ENCODE results near the gene ATF6. TPM values are rescaled to one million over a fixed set of nuclear protein-coding genes. Genes with fewer than 3 reads are reported as not detected.
A peak's percentile ranks its signal among the peaks of the same experiment; 100 is the strongest.

The ATF6 gene
- total RNA-seq, 6 experiments from 2014 or later = 16.5 to 24.4 (median 20.4) TPM

GRCh38 chr1:161958425-161958824, 192.3 kb downstream of the ATF6 start:
- Histone ChIP-seq H3K27me3 (no peaks in the 10 kb centered on the region), H3K9me3 (no peaks in the 10 kb centered on the region), H3K4me1 (no peaks in the 10 kb centered on the region), H3K27ac (no peak overlapping the region), H3K36me3 (peaks cover 0 to 9% (median 4%) of the 10 kb centered on the region in 4 donors), H3K4me3 (no peak overlapping the region)
- WGBS (ENCODE audit: insufficient coverage, low coverage, low lambda C conversion rate, missing lambda C conversion rate) = 77% methylated on average over 4 of the region's 7 CpGs
- ATAC-seq (no peak), DNase-seq (no peak)
- TF ChIP-seq POLR2A (IDR thresholded peaks at IDR 0.05) (no peak), CTCF (IDR thresholded peaks at IDR 0.05) (no peak)
- intact Hi-C loops (cut with DNase I) = no loop called here

- TF ChIP-seq POLR2A (IDR thresholded peaks at IDR 0.05) = no peak
- TF ChIP-seq CTCF (IDR thresholded peaks at IDR 0.05) = no peak
- H3K27me3 ChIP-seq = no peaks in the 10 kb centered on the region
- DNase-seq = no peak
- intact Hi-C loops (cut with DNase I) = no loop called here
- 54% methylated on average over 8 of the region's 8 CpGs for WGBS (ENCODE audit: insufficient coverage, low coverage, low lambda C conversion rate, missing lambda C conversion rate)
- peak overlapping the region in 1 of 3 donors; percentile 56 for H3K27ac ChIP-seq
- ATAC-seq = peak in 2 of 4 donors; percentile 39 to 41
- H3K9me3 ChIP-seq = no peaks in the 10 kb centered on the region
- H3K4me3 ChIP-seq = no peak overlapping the region
- H3K4me1 ChIP-seq = no peaks in the 10 kb centered on the region
- H3K36me3 ChIP-seq = peaks cover 0 to 9% (median 4%) of the 10 kb centered on the region in 4 donors
These were observed 196.2 kb downstream of the ATF6 start for GRCh38 chr1:161962091-161962887.

GRCh38 chr1:161966067-161966466, 199.9 kb downstream of the ATF6 start:
- Histone ChIP-seq H3K36me3 (no peaks in the 10 kb centered on the region), H3K27ac (no peak overlapping the region), H3K27me3 (no peaks in the 10 kb centered on the region), H3K4me3 (no peak overlapping the region), H3K4me1 (no peaks in the 10 kb centered on the region), H3K9me3 (no peaks in the 10 kb centered on the region)
- DNase-seq = no peak
- 80% methylated on average over 2 of the region's 4 CpGs for WGBS (ENCODE audit: insufficient coverage, low coverage, low lambda C conversion rate, missing lambda C conversion rate)
- TF ChIP-seq CTCF (IDR thresholded peaks at IDR 0.05) = no peak
- no peak for TF ChIP-seq POLR2A (IDR thresholded peaks at IDR 0.05)
- intact Hi-C loops (cut with DNase I) = no loop called here
- ATAC-seq = no peak

- WGBS (ENCODE audit: insufficient coverage, low coverage, low lambda C conversion rate, missing lambda C conversion rate) = 78% methylated on average over 2 of the region's 6 CpGs
- H3K36me3 ChIP-seq = no peaks in the 10 kb centered on the region
- no peaks in the 10 kb centered on the region for H3K9me3 ChIP-seq
- intact Hi-C loops (cut with DNase I) = no loop called here
- DNase-seq (no peak), ATAC-seq (no peak)
- no peak for TF ChIP-seq POLR2A (IDR thresholded peaks at IDR 0.05)
- no peak for TF ChIP-seq CTCF (IDR thresholded peaks at IDR 0.05)
- no peak overlapping the region for H3K27ac ChIP-seq
- H3K4me1 ChIP-seq = peaks cover 0 to 5% (median 0%) of the 10 kb centered on the region in 4 donors
- no peaks in the 10 kb centered on the region for H3K27me3 ChIP-seq
- H3K4me3 ChIP-seq = no peak overlapping the region
These were observed 203.9 kb downstream of the ATF6 start for GRCh38 chr1:161970036-161970435.
